ENCODE measurements around the gene PHF2. TPM values are rescaled to one million over a fixed set of nuclear protein-coding genes. Genes with fewer than 3 reads are reported as not detected.

Gene PHF2
- total and polyA plus RNA-seq, 2 of the 8 experiments (the other 6 are each of a cell fraction or from before 2014, with no cell fraction given): 3.4 to 9.4 TPM

DNA sequence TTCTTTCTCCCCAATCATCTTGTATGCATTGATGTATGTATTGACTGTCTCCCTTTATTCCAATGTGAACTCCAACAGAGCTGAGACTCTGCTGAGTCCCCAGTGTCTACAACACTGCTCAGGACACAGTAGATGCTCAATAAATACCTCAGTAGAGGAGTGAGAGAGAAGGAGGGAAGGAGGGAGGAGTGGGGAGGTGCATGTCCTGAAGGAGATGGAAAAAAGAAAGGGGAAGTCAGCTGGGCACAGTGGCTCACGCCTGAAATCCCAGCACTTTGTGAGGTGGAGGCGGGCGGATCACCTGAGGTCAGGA is 2.9 kb upstream of the PHF2 start:
- CTCF ChIA-PET (ENCODE audit: partially characterized antibody): interaction anchor here (1.1 to 2.7 kb wide), 2 partner anchors 9 to 10 kb away, joined by 3 to 5 read pairs; no protein-coding TSS in a partner anchor
- TF ChIP-seq JUN (IDR thresholded peaks at IDR 0.05; ENCODE audit: low read depth, low read length) (no peak), YY1 (IDR thresholded peaks at IDR 0.05; ENCODE audit: low read depth, low read length) (no peak), GTF2F1 (IDR thresholded peaks at IDR 0.05; ENCODE audit: borderline replicate concordance, low read depth, low read length) (no peak), RBBP5 (IDR thresholded peaks at IDR 0.05; ENCODE audit: borderline replicate concordance, low read depth, low read length) (no peak), SRF (IDR thresholded peaks at IDR 0.05; ENCODE audit: low read depth, low read length) (no peak), EZH2 (IDR thresholded peaks at IDR 0.05; ENCODE audit: low read depth, low read length, severe bottlenecking) (no peak), KDM4A (IDR thresholded peaks at IDR 0.05; ENCODE audit: low read depth, low read length, severe bottlenecking) (no peak), HDAC6 (IDR thresholded peaks at IDR 0.05; ENCODE audit: low read depth, low read length) (no peak), JUND (IDR thresholded peaks at IDR 0.05; ENCODE audit: low read length) (no peak), TAF7 (optimal IDR thresholded peaks at IDR 0.05; ENCODE audit: borderline replicate concordance, low read depth, low read length) (no peak)
- TF ChIP-seq, protein P1, sequence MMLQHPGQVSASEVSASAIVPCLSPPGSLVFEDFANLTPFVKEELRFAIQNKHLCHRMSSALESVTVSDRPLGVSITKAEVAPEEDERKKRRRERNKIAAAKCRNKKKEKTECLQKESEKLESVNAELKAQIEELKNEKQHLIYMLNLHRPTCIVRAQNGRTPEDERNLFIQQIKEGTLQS (IDR thresholded peaks at IDR 0.05; ENCODE audit: insufficient read depth, low read depth, low read length): no peak

More for the DNA sequence above, 2.9 kb upstream of the PHF2 start:
- DNase-seq (ENCODE audit: low read depth in 1 of 2, low spot score in 2 of 2): no peak
- peaks cover 0 to 6% of the 10 kb centered on the region in 2 experiments for H4K20me1 ChIP-seq (replicated peaks in 1 of 2; ENCODE audit: control insufficient read depth in 1 of 2, insufficient read depth in 2 of 2, low read length in 2 of 2)
- H4K8ac ChIP-seq (ENCODE audit: extremely low read depth, insufficient read depth, low read length): no peak overlapping the region
- H2BK15ac ChIP-seq (ENCODE audit: low read length): no peak overlapping the region
- H2AK5ac ChIP-seq (ENCODE audit: low read depth, low read length): no peak overlapping the region
- WGBS, 2 experiments (ENCODE audit: extremely low coverage in 1 of 2, insufficient coverage in 1 of 2, insufficient read length in 1 of 2, insufficient replicate concordance in 2 of 2, low coverage in 1 of 2, low lambda C conversion rate in 2 of 2, missing lambda C conversion rate in 1 of 2): 88% methylated on average over 3 of the region's 3 CpGs; no CpG with 5 or more reads in 1 of the 2 experiments
- H2BK12ac ChIP-seq (ENCODE audit: low read depth, low read length): no peak overlapping the region
- no peaks in the 10 kb centered on the region for H3K36me3 ChIP-seq (ENCODE audit: control insufficient read depth in 2 of 4, insufficient read depth in 4 of 4, low read length in 3 of 4)
- peaks cover 0 to 5% of the 10 kb centered on the region in 2 experiments; a peak in 1 of 4 replicates for H3K79me2 ChIP-seq (ENCODE audit: control insufficient read depth in 1 of 2, insufficient read depth in 2 of 2, low read length in 2 of 2)
- no peak overlapping the region for H2BK5ac ChIP-seq (ENCODE audit: low read depth, low read length)
- no peak overlapping the region for H4K5ac ChIP-seq (ENCODE audit: insufficient read length, low read depth, low read length)
- no peak for FAIRE-seq
- no peak overlapping the region for H3K18ac ChIP-seq (ENCODE audit: extremely low read depth, low read length)
- no peak overlapping the region for H3K4me2 ChIP-seq (ENCODE audit: insufficient read depth in 1 of 2, low read depth in 2 of 2, low read length in 2 of 2)
- peaks cover 3 to 17% (median 10%) of the 10 kb centered on the region in 4 experiments for H3K4me1 ChIP-seq (replicated peaks in 1 of 4; ENCODE audit: control insufficient read depth in 3 of 4, insufficient read depth in 4 of 4, low read length in 3 of 4)
- peaks cover 0 to 16% (median 8%) of the 10 kb centered on the region in 4 experiments; a peak in 5 of 7 replicates for H3K27me3 ChIP-seq (replicated peaks in 1 of 4; ENCODE audit: control insufficient read depth in 3 of 4, extremely low read depth in 1 of 4, insufficient read depth in 3 of 4, low read length in 3 of 4)
- peaks cover 9% of the 10 kb centered on the region; the same call in 1 of the 2 replicates for H3K23me2 ChIP-seq (ENCODE audit: low read depth, low read length)
- H3K79me1 ChIP-seq (ENCODE audit: low read depth, low read length): peaks cover 4% of the 10 kb centered on the region; the same call in 1 of the 2 replicates
- H3K56ac ChIP-seq (replicated peaks; ENCODE audit: insufficient read length, low read depth, low read length): no peak overlapping the region
- no peak overlapping the region for H4K91ac ChIP-seq (replicated peaks; ENCODE audit: insufficient read length, low read length)
- no peak overlapping the region for H3K14ac ChIP-seq (ENCODE audit: insufficient read length)
- H2AFZ ChIP-seq (ENCODE audit: low read length): no peak overlapping the region
- H2BK20ac ChIP-seq (ENCODE audit: low read length): no peak overlapping the region
- POLR2A ChIA-PET (ENCODE audit: partially characterized antibody): interaction anchor here (0.6 kb wide), 1 partner anchor 1404 kb away, joined by 6 read pairs; no protein-coding TSS in a partner anchor
- H3K9ac ChIP-seq (replicated peaks in 1 of 4; ENCODE audit: extremely low read depth in 1 of 4, low read depth in 3 of 4, low read length in 3 of 4): no peak overlapping the region
- no peak overlapping the region for H3K27ac ChIP-seq (ENCODE audit: low read depth, low read length)
- H3K4me3 ChIP-seq (ENCODE audit: extremely low read depth in 1 of 4, insufficient read depth in 2 of 4, low read depth in 3 of 4, low read length in 4 of 4): no peak overlapping the region
- no peak overlapping the region for H2BK120ac ChIP-seq (replicated peaks; ENCODE audit: low read depth, low read length)
- no peak overlapping the region for H3K23ac ChIP-seq (ENCODE audit: insufficient read length)
- H3K4ac ChIP-seq (replicated peaks; ENCODE audit: insufficient read length, low read depth, low read length): no peak overlapping the region
- H3K9me3 ChIP-seq (ENCODE audit: insufficient read depth in 2 of 2, low read depth in 1 of 2, low read length in 1 of 2): 0 out of 4 replicates have a peak, but pooled peaks cover 0 to 4% of the 10 kb centered on the region in 2 experiments

Measured in H1 (cell line).